GM19468 (cell line): ENCODE measurements around the gene LRRC8D.

Source experiments
- ATAC-seq: cut with Tn5 transposase; IDR thresholded peaks from one replicate; pipeline ENCODE4 v1.9.1; 2021; ENCODE audit warnings: mild to moderate bottlenecking, moderate library complexity, moderate number of reproducible peaks; ENCODE audit not compliant: unreplicated experiment; ENCODE audit errors: extremely low read depth

LRRC8D gene

GRCh38 chr1:89932598-89933364, 111.9 kb downstream of the LRRC8D start:
- no peak for ATAC-seq

GRCh38 chr1:89934461-89934860, 113.6 kb downstream of the LRRC8D start:
- no peak for ATAC-seq

GRCh38 chr1:89935235-89935634, 114.4 kb downstream of the LRRC8D start:
- ATAC-seq = no peak

GRCh38 chr1:89936694-89937093, 115.9 kb downstream of the LRRC8D start:
- ATAC-seq = no peak

- no peak for ATAC-seq
These were observed 117.6 kb downstream of the LRRC8D start for GRCh38 chr1:89938171-89939055.

GRCh38 chr1:89939059-89939570, 118.3 kb downstream of the LRRC8D start:
- ATAC-seq = no peak

- ATAC-seq = no peak
These were observed 119.0 kb downstream of the LRRC8D start for GRCh38 chr1:89939693-89940438.

GRCh38 chr1:89941110-89941766, 120.4 kb downstream of the LRRC8D start:
- no peak for ATAC-seq

- ATAC-seq = no peak
These were observed 121.2 kb downstream of the LRRC8D start for GRCh38 chr1:89942014-89942413.

GRCh38 chr1:89942825-89943658, 122.2 kb downstream of the LRRC8D start:
- ATAC-seq = no peak

- ATAC-seq = no peak
These were observed 123.3 kb downstream of the LRRC8D start for GRCh38 chr1:89943846-89944781.

GRCh38 chr1:89945852-89946476, 125.1 kb downstream of the LRRC8D start:
- ATAC-seq = peak; percentile 53

- no peak for ATAC-seq
These were observed 125.7 kb downstream of the LRRC8D start for GRCh38 chr1:89946532-89946931.

- no peak for ATAC-seq
These were observed 128.0 kb downstream of the LRRC8D start for GRCh38 chr1:89948722-89949345.

GRCh38 chr1:89949991-89950624, 129.3 kb downstream of the LRRC8D start:
- no peak for ATAC-seq

GRCh38 chr1:89950703-89951102, 129.9 kb downstream of the LRRC8D start:
- no peak for ATAC-seq
